GM21515 (cell line): ENCODE data around the gene DLGAP5.

Experiments
- ATAC-seq: cut with Tn5 transposase; IDR thresholded peaks from one replicate; pipeline ENCODE4 v1.9.1; 2021; ENCODE audit not compliant: unreplicated experiment

The DLGAP5 gene

GRCh38 chr14:55188686-55189295 lies 2.6 kb downstream of the DLGAP5 start:
- ATAC-seq = no peak

DNA sequence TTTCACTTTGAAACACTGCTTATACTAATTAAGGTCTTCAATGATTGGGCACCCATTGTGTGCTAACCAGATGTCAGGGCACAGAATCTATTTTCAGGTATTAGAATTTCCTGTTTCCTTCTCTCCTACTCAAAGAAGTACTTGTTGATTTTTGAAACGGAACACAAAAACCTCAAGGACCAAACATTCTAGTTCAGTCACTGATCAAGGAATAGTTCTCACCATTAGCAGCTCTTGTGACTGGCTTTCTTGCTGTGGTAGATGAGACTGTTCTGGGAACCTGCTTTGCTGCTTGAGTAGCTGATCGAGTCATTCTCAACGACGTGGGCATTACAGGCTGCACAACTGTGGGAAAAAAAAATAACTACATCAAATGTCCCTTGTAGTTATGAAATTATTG lies 11.0 kb downstream of the DLGAP5 start:
- peak; percentile 81 for ATAC-seq

DNA sequence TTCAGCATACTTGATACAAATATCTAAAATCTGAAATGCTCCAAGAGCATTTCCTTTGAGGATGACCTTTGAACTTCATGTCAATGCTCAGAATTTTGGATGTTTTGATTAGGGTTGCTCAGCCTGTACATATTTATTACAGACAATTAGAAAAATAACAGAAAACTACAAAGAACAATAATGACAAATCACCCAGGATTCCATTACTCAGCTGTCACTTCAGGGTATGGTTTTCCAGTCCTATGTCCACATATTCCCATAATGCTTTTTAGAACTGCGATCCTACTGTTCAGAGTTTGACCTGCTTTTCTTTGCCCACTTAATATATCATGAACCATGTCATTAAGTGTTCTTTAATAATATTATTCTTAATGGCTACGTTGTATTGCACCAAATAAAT lies 11.4 kb downstream of the DLGAP5 start:
- ATAC-seq = no peak

- no peak for ATAC-seq
Observed at GRCh38 chr14:55170526-55170925, 20.9 kb downstream of the DLGAP5 start.

GRCh38 chr14:55160989-55161388 lies 30.4 kb downstream of the DLGAP5 start:
- ATAC-seq = no peak

GRCh38 chr14:55158412-55158811 lies 33.0 kb downstream of the DLGAP5 start:
- ATAC-seq = no peak

GRCh38 chr14:55157080-55157479 lies 34.3 kb downstream of the DLGAP5 start:
- ATAC-seq = no peak

DNA sequence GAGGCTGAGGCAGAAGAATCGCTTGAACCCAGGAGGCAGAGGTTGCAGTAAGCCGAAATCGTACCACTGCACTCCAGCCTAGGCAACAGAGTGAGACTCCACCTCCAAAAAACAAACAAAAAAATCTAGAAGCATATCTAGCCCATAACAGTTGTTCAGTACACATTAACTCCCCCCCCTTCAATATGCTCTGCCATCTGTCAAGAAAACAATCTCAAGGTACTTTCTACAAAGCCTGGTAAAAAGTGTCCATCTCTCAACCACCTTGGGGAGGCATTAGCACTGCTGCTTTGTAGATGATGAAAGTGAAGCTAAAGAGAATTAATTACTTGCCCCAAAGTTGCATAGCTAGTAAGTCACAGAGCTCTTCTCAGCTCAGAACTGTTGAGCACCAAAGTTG lies 37.4 kb downstream of the DLGAP5 start:
- ATAC-seq = no peak

- no peak for ATAC-seq
Observed at GRCh38 chr14:55152052-55152753, 39.2 kb downstream of the DLGAP5 start.

DNA sequence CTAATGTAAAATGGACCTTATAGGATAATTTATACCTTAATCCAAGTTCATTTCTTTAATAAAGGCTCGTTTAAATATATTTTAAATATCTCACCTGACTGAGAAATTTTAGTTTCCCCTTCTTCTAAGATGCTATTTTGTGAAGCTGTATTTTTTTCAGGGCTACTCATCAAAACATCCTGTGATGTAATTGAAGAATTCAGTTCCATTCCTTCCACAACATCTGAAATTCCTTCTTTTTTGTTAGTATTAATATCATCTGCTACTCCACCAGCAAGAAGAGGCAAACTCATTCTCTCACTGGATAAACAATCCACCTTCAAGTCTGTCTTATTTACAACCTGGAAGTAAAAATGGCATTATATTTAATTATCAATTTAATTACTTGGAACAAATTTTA lies 39.8 kb downstream of the DLGAP5 start:
- ATAC-seq = no peak

DNA sequence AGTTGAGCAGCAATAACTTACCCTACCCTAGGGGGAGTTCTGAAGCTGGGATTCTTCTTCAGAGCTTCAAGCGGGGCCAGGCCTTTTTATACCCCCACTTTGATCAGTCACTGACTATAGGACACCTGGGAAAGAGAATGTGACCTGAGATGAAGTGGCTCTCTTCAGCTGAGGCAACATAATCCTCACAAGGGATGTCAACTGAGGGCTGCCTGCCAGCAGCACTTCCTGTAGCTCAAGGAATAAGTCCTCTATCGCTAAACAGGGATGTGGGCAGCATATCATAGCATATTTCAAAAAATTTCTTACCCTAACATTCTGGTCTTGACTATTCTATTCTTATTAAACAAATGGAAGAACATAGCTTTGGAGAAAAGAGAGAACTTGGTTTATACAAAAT lies 45.0 kb downstream of the DLGAP5 start:
- no peak for ATAC-seq

DNA sequence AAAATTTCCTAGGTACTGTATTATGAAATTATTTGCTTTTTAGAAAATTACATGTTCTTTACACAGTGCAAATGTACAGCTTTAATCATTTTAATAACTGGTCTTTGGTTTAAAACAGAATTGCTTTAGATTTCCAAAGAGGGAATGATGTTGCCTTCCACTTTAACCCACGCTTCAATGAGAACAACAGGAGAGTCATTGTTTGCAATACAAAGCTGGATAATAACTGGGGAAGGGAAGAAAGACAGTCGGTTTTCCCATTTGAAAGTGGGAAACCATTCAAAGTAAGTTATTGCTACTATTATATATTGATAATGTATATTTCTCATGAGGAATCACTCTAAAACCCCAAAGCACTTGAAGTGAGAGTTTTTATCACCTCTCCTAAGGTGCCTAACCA lies 48.9 kb downstream of the DLGAP5 start:
- ATAC-seq = no peak

- ATAC-seq = no peak
Observed at GRCh38 chr14:55141825-55142224, 49.6 kb downstream of the DLGAP5 start.

DNA sequence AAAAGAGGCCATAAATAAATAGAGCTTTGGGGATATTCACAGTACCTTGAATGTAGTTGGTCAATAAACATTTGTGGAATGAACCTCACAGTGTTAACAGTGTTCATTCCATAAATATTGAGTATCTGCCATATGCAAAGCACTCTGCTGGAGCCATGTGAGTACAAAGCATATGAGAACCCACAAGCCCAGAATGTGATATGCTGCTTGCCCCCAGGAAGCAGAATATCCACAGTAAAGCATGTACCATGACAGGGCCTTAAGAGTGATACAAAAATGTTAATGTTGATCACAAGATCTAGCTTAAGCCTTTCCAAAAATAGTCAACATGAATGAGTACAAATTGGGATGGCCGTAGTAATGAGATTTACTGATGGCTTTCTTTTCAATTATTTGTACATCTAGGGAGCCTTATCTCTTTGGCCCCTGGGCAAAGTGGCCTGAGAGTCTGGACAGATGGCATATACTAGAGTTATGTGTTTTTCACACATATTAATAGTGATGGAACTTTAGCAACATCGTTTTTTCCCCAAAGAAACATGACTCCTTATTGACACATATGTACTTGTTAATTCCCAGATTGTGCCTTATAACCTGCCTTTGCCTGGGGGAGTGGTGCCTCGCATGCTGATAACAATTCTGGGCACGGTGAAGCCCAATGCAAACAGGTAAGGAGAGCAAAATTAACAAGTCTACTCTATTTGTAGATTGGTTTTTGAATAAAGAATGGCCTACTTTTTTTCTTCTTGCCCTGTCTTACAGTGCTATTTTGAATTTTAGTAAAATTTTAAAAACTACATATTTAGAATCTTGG lies 51.5 kb downstream of the DLGAP5 start:
- ATAC-seq = no peak

DNA sequence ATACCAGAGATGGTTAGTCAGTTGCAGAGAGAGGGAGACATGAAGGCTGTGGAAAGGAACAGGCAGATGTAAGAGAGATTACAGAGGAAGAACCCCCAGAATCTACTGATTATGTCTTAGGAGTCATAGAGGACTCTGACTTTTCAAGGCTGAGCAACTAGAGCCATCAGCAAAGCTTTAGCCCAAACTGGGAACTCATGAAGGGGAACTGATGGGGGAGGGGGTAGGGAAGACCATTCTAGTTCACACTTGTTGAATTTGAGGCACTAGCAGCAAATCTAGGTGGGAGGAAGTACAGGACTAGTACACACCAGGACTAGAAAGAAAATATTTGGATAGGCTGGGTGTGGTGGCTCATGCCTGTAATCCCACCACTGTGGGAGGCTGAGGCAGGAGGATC lies 52.2 kb downstream of the DLGAP5 start:
- no peak for ATAC-seq

DNA sequence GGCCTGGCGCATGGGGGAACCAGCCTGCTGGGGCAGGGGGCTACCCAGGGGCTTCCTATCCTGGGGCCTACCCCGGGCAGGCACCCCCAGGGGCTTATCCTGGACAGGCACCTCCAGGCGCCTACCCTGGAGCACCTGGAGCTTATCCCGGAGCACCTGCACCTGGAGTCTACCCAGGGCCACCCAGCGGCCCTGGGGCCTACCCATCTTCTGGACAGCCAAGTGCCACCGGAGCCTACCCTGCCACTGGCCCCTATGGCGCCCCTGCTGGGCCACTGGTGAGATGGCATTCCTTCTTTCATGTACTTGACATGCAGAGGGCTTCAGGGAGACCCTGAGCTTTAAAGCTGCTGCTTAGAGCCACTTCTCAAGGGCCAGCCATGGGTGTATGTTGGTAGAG lies 53.3 kb downstream of the DLGAP5 start:
- no peak for ATAC-seq

DNA sequence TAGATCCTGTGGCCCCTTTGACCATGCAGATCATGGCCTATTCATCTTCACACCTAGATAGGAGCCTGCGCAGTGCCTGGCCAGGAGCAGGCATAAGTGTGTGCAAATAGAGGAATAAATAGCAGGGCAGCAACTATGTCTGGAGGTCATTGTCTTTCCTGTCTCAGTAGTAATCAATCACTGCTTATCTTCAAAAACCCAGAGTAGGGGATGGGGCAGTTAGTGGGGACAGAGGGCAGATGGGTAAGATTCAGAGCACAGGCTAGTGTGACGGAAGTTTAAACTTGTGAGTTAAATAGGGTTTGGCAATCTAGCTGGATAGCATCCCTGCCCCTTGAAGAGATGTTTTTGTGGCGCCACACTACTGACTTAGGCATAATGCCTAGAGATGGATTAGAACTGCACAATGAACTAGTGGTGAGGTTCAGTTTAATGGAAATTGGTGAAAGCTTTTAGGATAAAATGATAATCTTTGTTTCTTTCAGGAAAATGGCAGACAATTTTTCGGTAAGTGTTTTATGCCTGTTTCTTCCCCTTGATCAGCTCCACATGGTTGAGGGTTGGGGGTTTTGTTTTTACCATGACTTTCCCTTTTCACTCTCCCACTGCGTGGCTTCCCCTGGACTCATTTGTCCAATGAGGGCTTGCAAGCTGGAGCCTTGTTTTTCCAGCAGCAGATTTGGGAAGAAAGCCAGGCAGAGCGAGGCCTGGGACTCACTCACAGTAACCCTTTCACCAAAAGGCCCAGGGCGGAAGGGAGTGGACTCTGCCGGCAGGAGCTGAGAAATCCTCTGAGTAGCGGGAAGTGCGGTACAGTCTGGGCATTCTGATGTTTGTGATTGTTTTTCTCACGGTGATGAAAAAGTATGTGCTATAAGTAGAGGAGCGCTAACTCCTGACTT lies 54.2 kb downstream of the DLGAP5 start:
- ATAC-seq = no peak

- no peak for ATAC-seq
Observed at GRCh38 chr14:55136241-55136640, 55.1 kb downstream of the DLGAP5 start.

DNA sequence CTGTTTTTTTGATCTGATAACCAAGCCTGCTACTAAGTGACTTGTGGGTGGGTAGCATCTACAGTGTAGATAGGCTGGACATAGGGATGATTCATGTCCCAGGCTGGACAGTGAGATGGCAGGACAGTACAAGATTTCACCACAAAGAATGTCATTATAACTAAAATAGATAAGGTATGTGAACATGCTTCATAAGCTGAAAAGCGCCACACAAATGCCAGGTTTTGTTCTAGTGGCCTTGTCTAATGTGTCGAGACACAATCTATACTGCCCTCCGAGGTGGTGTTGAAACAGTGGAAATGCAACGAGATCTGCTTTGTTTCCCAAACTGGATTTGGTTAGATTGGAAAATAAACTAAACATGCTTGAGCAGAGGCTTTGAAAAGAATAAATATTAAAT lies 58.0 kb downstream of the DLGAP5 start:
- ATAC-seq = no peak

DNA sequence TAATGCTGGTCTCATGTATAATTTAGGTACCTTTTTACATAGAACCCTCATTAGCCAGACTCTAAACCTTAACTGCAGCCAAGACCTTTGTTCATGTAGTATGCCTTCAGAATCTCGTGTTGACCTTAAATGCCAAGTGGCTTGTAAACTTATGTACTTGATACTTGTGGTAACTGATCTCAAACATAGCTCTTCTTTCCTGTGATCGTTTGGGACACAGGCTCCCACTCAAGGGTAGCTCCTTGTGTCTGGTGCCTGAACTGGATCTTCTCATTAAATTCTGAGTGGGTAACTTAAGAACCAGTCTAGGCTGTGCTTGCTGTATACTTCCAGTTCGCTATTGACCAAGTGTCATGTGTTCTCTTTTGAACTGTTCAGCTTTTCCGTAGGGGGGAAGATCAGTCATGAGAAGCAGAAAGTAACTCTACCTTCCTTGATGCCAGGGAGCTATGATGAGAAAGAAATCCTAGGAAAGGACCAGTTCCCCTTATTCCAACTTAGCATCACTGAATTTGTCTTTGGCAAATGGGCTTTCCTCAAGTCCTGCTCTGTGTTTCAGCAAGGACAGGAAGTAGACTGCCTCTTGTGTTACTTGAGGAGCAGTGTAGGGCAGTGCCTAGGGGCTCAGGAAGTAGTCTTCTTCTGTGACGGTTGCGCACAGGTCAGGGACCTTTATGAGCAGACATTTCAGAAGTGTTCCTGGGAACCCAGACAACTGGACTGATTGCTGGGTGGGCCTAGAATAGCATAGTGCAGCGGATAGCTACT lies 59.8 kb downstream of the DLGAP5 start:
- ATAC-seq = no peak
